ENCODE measurements around the gene GPR35. TPM values are rescaled to one million over a fixed set of nuclear protein-coding genes. Genes with fewer than 3 reads are reported as not detected.
"Not testable (repeated sequence)": the region's sequence is repeated elsewhere in the genome, so short reads cannot be mapped to it uniquely, and the experiment has no call there.

GPR35 gene
- polyA plus RNA-seq, 1 donor = 2.9 TPM

DNA sequence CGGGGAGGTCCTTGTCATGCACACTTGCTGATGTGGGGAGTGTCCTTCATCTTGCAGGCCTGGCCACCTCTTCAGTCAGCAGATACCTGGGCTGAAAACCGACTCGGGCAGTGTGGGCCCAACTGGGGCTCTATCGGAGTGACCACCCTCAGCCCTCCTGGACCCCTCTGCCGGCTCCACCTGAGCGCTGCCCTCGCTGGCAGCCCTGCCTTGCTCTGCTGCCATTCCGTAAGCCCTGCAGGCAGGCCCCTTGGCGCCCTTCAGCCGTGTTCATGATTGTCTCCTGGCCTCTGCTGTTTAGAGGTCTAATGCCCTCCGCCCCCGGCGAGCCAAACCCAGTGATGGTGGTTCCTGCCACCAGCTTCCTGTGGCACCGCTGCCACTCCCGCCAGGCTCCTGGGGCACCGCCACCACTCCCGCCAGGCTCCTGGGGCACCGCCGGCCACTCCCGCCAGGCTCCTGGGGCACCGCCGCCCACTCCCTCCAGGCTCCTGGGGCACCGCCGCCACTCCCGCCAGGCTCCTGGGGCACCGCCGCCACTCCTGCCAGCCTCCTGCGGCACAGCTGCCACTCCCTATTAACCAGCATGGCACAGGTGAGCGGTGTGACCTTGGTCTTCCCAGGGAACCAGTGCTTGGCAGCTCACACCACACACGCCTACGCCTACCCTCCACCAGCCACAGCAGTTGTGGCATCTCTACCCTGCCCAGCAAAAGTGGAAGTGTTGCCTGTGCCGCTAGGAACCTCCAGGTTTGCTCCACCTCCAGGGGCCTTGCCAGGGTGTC, 22.8 kb upstream of the GPR35 start:
- no peak for DNase-seq

DNA sequence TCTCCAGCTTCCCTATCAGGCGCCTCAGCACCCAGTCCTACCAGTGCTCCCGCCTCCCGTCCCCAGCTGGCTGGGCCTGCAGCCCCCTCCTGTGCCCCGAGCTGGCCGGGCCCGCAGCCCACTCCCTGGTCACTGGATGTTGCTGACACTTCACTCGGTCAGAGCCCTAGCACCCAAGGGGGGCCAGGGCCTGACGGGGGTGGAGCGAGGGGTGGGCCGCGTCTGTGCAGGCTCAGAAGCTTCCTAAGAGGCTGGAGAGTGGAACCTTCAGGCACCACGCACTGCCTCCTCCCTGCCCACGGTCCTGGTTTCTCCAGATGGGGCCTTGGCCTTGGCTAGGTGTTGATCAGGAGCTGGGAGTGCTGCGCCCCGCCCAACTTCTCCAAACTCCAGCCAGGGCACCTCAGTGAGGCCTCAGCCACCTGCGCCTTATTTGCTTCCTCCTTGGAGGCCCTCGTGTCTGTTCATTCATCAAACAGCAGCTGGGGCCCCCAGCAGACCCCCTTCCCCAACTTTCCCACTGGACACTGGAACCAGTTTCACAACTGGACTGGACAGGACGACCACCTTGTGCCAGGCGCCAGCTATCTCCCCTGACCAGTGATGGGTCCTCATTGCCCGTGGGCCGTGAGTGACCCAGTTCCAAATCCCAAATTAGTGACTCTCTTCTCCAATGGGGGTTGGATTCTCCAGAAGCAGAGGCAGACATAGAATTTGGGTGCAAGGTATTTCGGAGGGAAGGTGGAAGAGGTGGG, 22.0 kb upstream of the GPR35 start:
- no peak for DNase-seq

GRCh38 chr2:240603846-240604245, 21.4 kb upstream of the GPR35 start:
- DNase-seq = no peak

GRCh38 chr2:240604291-240604938, 20.9 kb upstream of the GPR35 start:
- DNase-seq = peak; percentile 73

- no peak for DNase-seq
These were observed 20.2 kb upstream of the GPR35 start for GRCh38 chr2:240604939-240605716.

DNA sequence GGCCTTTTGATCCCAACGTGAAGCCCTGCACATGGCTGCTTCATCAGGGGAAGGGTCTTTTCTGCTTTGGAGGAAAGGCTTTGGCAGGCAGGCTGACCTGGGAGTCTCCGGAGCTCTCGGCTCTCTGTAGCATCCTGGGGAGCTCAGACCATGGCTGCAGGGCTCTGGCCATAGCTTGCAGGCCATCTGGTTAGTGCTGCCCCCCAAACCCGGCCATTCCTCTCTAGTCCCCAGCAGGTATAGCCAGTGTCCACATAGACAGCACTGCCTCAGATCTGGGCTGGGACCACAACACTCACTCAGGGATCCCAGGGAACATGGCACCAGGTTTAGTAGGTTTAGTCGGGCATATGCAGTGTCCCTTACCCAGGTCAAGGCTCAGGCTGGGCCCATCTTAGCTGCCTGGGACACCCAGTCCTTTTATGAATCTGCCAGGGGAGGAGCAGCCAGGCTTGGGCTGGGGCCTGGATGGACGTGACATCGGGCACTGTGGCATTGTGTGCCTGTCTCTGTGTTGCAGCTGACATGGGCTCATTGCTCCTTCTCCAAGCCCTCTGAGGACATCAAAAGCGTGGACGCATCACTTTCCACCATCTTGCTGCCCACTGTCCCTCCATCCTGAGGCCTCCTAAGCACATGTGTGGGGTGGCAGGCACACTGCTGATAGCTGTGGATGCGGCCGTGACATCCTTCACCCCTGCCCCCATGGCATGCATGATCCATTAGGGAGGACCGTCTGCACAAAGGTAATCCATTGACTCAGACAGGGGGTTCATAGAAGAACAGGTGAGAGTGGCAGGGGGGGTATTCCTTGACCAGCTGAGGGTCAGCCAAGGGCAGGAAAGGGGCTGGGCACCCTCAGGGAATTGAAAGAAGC, 19.2 kb upstream of the GPR35 start:
- DNase-seq = no peak

- DNase-seq = no peak
These were observed 13.6 kb upstream of the GPR35 start for GRCh38 chr2:240611601-240612210.

DNA sequence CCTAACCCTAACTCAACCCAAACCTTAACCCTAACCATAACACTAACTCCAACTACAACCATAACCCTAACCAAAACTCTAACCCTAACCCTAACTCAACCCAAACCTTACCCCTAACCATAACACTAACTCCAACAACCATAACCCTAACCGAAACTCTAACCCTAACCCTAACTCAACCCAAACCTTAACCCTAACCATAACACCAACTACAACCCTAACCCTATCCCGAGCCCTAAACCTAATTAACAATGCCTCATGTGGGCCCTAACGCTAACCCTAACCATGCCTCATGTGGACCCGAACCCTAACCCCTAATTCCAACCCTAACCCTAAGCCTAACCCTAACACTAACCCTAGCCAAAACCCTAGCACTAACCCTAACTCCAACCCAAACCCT, 11.5 kb upstream of the GPR35 start:
- DNase-seq = no peak

GRCh38 chr2:240614391-240614790, 10.9 kb upstream of the GPR35 start:
- no peak for DNase-seq

GRCh38 chr2:240615396-240615795, 9.9 kb upstream of the GPR35 start:
- no peak for DNase-seq

DNA sequence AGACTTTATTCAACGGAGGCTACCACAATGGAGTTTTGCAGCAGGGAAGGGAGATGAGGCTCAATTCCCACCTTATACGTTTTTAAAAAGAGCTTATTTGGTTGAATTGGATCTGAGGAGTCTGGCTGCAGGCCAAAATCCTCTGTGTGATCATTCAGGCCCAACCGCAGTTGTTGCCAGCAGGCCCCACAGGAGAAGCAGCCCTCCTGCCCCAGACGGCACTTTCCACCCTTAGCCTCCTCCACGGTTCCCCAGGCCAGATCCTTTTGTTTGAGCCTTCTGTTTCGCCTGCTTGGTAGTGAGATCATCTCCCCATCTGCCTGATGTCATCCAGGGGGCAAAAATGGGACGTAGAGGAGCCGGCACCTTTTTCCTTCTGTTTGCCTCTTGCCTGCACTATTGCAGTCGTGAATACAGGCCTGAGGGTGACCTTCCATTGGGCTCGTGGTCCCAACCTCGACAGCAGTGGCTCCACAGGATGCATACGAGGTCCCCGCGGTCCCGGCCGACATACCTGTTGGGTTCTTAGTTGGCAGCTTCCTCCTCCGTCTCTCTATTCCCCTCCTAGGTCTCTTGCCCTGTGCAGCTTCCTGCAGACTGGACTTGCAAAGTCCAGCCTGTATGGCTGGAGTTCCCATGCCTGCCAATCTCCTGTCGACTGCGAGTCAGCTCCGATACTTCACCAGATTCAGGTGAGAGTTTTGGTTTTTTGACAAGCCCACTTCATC, 9.3 kb upstream of the GPR35 start:
- DNase-seq = peak; percentile 41

GRCh38 chr2:240616860-240617666, 8.2 kb upstream of the GPR35 start:
- not testable (repeated sequence) for DNase-seq

DNA sequence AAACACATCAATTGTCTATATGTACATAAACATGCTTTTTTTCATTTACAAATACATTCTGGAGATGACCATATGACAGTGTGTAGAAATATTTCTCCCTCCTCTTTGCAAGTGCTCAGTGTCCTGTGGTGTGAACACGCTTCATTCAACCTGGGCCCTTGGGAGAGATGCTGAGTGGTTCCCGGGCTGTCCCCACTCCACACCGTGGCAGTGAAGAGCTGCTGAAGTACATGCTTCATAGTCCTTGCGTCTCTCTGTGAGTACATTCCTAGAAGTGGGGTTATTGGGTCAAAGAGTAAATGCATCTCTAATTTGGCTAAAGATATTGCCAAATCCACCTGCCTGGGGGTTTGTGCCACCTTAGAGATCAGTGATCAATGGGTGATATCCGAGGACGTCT, 6.5 kb upstream of the GPR35 start:
- no peak for DNase-seq

DNA sequence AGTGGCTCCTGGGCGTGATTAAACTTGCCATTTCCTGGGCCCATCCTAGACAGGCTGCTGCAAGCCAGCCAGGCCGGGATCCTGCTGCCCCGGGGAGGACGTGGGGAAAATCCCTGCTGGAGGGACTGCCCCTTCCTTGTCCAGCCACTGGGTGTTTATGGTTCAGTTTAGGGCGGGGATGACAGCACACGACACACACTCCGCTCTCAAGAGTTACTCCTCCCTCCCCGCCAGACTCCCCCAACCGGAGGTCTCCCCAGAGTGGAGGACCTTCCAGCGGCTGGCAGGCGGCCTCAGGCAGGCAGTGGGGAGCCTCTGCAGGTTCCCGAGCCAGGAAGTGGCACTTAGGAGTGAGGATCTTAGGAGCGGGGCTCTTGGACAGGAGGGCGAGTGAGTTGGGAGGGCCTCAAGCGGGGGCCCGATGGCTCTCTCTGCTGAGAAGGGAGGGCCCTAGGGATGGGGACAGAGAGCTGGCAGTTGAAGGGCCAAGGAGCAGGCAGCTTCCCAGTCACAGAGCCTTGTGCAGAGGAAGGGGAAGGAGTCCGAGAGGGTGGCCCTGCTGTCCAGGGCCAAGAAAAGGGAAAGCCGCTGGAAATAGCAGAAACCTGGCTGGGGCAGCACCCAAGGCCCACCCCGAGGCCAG, 5.7 kb upstream of the GPR35 start:
- no peak for DNase-seq

- no peak for DNase-seq
These were observed 5.0 kb upstream of the GPR35 start for GRCh38 chr2:240620149-240620731.

DNA sequence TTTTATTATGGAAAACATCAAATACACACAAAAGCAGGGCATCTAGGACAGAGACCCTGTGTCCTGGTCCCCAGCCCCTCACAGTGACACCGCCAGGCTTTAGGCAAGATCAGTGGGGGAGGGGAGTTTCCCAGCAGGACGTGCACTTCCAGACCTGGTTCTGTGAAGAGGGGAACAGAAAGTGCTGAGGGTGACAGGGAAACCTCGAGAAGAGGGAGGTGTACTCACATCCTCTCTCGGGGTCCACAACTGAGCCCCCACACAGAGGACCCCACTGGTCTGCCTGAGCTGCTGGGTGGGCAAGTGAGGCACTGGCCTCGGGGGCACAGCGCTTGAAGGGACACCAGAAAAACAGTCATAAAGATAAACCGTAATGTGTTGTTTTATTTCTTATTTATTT, 4.4 kb upstream of the GPR35 start:
- DNase-seq = no peak

GRCh38 chr2:240622060-240622411, 3.2 kb upstream of the GPR35 start:
- no peak for DNase-seq

GRCh38 chr2:240622531-240623235, 2.6 kb upstream of the GPR35 start:
- peak; percentile 37 for DNase-seq

Measured in left kidney (tissue), 2 donors.